ENCODE results near the gene GAB3.

GRCh38 chrX:154658187-154658586, 92.7 kb downstream of the GAB3 start:
- TF ChIP-seq CTCF (IDR thresholded peaks at IDR 0.05; ENCODE audit: insufficient read depth, low read length) (no peak), REST (IDR thresholded peaks at IDR 0.05; ENCODE audit: insufficient replicate concordance, low read depth) (no peak), POLR2AphosphoS5 (IDR thresholded peaks at IDR 0.05; ENCODE audit: low read depth) (no peak)
